GM12891 (cell line): Measurements from ENCODE around the gene TOB1.

Experiments used
- PAX5 ChIP-seq: IDR thresholded peaks from 2 replicates; pipeline ENCODE4 v1.6.1; 2011; ENCODE audit warnings: low read length, moderate library complexity, mild to moderate bottlenecking; ENCODE audit not compliant: insufficient read depth, severe bottlenecking
- POLR2A ChIP-seq: IDR thresholded peaks from 2 replicates; pipeline ENCODE4 v1.6.1; 2011; ENCODE audit warnings: low read depth, low read length, control low read depth
- POLR2AphosphoS5 ChIP-seq: IDR thresholded peaks from 2 replicates; pipeline ENCODE4 v1.6.1; 2011; ENCODE audit warnings: low read depth, low read length, control low read depth
- POU2F2 ChIP-seq: IDR thresholded peaks from 2 replicates; pipeline ENCODE4 v1.6.1; 2011; ENCODE audit warnings: low read depth, mild to moderate bottlenecking, control low read depth, low read length, moderate library complexity
- SPI1 ChIP-seq: IDR thresholded peaks from 2 replicates; pipeline ENCODE4 v1.6.1; 2011; ENCODE audit warnings: low read depth, low read length, control low read depth
- TAF1 ChIP-seq: IDR thresholded peaks from 2 replicates; pipeline ENCODE4 v1.6.1; 2011; ENCODE audit warnings: low read depth, low read length, control low read depth

- TF ChIP-seq POLR2AphosphoS5 (no peak), TAF1 (no peak), POLR2A (no peak; the same call in 1 of the 2 replicates), SPI1 (no peak), POU2F2 (no peak), PAX5 (no peak)
Measured at GRCh38 chr17:50861334-50861676, 4.8 kb downstream of the TOB1 start.
